ENCODE data around the gene PCDHGB5. TPM values are rescaled to one million over a fixed set of nuclear protein-coding genes. Genes with fewer than 3 reads are reported as not detected.

The PCDHGB5 gene
- total and polyA plus RNA-seq, 2 donors (not counting 3 experiments of a cell fraction or from before 2014, with no cell fraction given): 10.1 to 14.4 TPM

GRCh38 chr5:141351591-141351990 lies 46.2 kb upstream of the PCDHGB5 start:
- ChIA-PET POLR2A (no interaction called here), CTCF (no interaction called here)
- Histone ChIP-seq H4K20me1 (replicated peaks; ENCODE audit: control insufficient read depth, extremely low read depth, insufficient read depth, low read length) (no peaks in the 10 kb centered on the region), H3K9me1 (replicated peaks; ENCODE audit: control insufficient read depth, extremely low read depth, insufficient read depth, low read length) (no peaks in the 10 kb centered on the region), H3K4me1 (ENCODE audit: control insufficient read depth, extremely low read depth, insufficient read depth, low read length) (no peaks in the 10 kb centered on the region), H2AFZ (ENCODE audit: low read depth, low read length) (no peak overlapping the region), H3K4me3 (replicated peaks in 1 of 3; ENCODE audit: insufficient read depth in 1 of 3, low read depth in 1 of 3, low read length in 3 of 3) (no peak overlapping the region), H3K9ac (replicated peaks; ENCODE audit: extremely low read depth, insufficient read depth, low read length) (no peak overlapping the region), H3K27me3 (ENCODE audit: control insufficient read depth in 2 of 2, insufficient read depth in 2 of 2, low read length in 2 of 2) (peaks cover 27 to 60% of the 10 kb centered on the region in 2 experiments), H3K9me3 (replicated peaks; ENCODE audit: control insufficient read depth, insufficient read depth, low read length) (no peaks in the 10 kb centered on the region), H3K36me3 (ENCODE audit: control insufficient read depth in 2 of 2, extremely low read depth in 1 of 2, insufficient read depth in 2 of 2, low read length in 2 of 2) (no peaks in the 10 kb centered on the region), H3K4me2 (ENCODE audit: insufficient read depth, low read length) (no peak overlapping the region), H3K27ac (ENCODE audit: insufficient read depth, low read depth, low read length) (no peak overlapping the region), H3K79me2 (ENCODE audit: control insufficient read depth, insufficient read depth, low read length) (no peaks in the 10 kb centered on the region)
- DNase-seq (ENCODE audit: low read depth, low spot score) (no peak), FAIRE-seq (no peak)
- dilution Hi-C loops (cut with MboI; ENCODE audit: extremely low pct_ligation_motif_present, low sequenced_read_pairs) (no loop called here), intact Hi-C loops (cut with micrococcal nuclease) (loop anchor here (5.0 kb wide), 1 partner anchor 211 kb away; no protein-coding TSS in a partner anchor)
- TF ChIP-seq JUN (IDR thresholded peaks at IDR 0.05; ENCODE audit: borderline replicate concordance, insufficient read depth, insufficient read length, low read depth): no peak
- TF ChIP-seq POLR2AphosphoS5 (IDR thresholded peaks at IDR 0.05; ENCODE audit: insufficient read depth, low read depth, low read length): no peak
- TF ChIP-seq MAX (IDR thresholded peaks at IDR 0.05; ENCODE audit: insufficient read depth, insufficient read length): no peak
- no peak for TF ChIP-seq CTCF (IDR thresholded peaks at IDR 0.05; ENCODE audit: extremely low read depth in 1 of 2, insufficient read depth in 1 of 2, low read depth in 1 of 2, low read length in 2 of 2)
- no peak for TF ChIP-seq POLR2A (IDR thresholded peaks at IDR 0.05; ENCODE audit: low read depth, low read length)
- no peak for TF ChIP-seq GATA2 (IDR thresholded peaks at IDR 0.05; ENCODE audit: insufficient read depth, insufficient read length, low read depth, low read length)
- TF ChIP-seq MYC (IDR thresholded peaks at IDR 0.05; ENCODE audit: low read depth, low read length): no peak
- no peak for TF ChIP-seq EZH2 (IDR thresholded peaks at IDR 0.05; ENCODE audit: borderline replicate concordance, low read depth, low read length, severe bottlenecking)
- TF ChIP-seq FOS (IDR thresholded peaks at IDR 0.05; ENCODE audit: borderline replicate concordance, insufficient read depth, low read length): no peak
- no TSS peak for BruUV-seq (replicated peaks)
